IPS-11a (cell line): Measurements from ENCODE around the gene GLRB.
"Not testable (repeated sequence)": the region's sequence is repeated elsewhere in the genome, so short reads cannot be mapped to it uniquely, and the experiment has no call there.

ENCODE experiments used
- H3K4me3 ChIP-seq: one replicate; pipeline ENCODE4 v1.5.1; 2013; ENCODE audit warnings: low read depth, low read length, control low read depth

Gene GLRB

DNA sequence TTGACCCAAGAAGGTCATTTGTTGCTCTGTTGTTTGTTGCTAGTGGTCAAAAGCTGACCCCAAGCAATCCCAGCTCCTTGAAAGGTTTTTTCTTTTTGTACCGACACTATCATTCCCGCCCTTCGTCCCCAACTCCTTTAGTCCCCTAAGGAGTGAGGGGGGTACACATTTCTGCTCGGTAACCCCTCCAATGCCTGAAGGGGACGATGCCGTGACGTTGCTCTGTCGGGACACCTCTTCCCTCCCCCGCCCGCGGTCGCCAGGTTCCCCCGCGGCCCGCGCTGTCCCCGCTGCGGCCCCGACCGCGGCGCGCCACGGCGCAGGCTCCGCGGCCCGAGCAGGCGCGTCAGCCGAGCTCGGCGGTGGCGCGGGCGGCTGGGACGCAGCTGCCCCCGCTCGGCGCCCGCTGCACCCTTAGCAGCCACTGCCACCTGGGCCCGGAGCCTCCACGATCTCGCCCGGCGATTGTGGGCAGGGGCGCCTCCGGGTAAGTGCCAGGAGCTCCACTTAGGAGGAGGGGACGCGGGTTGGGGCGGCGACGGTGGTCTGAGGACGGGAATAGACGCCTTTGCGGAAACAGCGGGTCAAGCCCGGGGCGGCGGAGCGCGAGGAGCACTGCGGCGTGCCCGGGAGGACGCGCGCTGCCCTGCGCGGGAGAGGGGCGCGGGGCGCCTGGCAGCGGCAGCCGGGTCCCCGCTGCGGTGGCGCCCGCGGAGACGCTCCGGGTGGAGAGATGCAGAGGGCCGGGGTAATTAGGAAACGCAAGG is at the start of gene GLRB:
Gene GLRB, plus strand, starts transcription at position 340 of the 767 bp plus-strand sequence. CDS start 1,875 bp downstream, outside the sequence.
- H3K4me3 ChIP-seq: peak within 1 kb of the TSS; percentile 65

DNA sequence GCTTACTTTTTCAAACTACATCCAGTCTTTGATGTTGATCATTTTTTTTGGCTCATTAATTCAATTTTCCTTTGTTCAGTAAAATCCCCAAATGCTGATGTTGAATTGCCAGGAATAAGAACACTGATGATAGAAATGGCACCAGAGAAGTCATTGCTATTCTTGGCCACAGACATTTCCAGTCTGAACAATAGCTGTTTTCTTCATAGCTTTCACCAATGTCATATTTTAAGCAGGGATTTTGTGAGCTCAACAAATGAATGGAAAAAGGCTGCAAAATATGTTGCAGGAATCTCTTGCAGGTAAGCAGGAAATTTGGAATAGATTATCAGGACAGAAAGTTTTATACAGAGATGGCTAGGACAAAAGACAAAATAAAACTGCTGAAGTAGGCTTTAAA is 40.5 kb upstream of the GLRB start:
- H3K4me3 ChIP-seq: no peak overlapping the region

DNA sequence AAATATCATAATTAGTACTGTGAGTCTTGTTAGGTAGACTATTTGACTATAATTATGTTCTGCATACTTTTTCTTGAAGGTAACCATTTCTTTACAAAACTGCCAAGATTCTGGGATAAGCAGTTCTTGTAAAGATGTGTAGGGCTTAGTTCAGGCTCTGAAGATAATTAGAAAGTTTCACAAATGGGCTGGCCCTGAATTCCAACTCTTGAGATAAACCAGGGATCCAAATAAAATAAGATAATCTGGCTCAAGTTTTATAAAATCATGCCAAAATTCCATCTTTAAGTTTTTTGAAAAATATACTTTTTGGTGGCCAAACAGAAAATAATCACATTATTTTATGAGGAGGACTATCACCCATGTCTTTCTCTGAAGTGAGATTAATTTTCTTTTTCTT is 35.5 kb upstream of the GLRB start:
- no peak overlapping the region for H3K4me3 ChIP-seq

DNA sequence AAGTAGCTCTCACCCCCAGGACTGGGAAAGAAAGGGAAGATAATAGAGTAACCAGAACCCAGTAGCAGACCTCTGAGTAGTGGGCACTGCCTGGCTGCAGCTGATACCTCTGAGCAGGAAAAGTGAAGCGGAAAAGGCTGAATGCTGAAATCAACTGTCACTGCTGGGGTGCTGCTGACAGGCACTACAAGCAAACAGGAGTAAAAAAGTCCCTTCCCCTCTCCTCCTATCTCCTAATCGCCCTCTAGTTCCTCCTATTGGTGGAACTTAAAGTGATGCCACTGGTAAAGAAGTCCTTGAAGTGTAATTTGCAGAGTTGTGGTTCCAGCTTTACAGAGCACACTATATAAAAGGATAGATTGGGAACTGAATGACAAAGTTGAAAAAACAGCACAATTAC is 32.8 kb upstream of the GLRB start:
- H3K4me3 ChIP-seq: no peak overlapping the region

DNA sequence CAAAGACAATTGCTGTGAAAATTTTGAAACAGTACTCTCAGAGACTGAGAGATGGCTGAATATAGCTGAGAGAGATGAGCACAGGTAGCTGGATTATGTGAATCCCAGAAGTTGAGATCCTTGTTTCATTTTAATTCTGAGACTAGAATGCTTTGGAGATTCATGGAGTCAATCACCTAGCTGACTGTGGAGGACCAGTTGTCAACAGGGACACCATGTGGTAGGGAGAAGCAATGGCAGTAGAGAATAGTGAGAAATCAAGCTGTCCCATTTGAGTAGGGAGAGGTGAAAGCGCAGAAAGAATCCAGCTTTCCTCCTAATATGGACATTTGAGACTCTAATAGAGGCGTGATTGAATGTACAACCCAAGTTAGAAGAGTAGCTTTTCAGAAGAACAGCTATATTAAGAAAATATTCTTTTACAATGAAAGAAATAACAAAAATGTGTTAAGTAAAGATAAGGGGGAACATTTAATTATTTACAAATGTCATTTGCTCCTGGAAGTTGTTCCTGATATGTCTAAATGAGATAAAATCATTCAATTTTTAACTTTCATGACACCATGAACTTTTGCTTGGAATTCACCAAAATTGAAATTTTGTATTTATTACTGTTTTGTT is 30.3 kb upstream of the GLRB start:
- H3K4me3 ChIP-seq: no peak overlapping the region

DNA sequence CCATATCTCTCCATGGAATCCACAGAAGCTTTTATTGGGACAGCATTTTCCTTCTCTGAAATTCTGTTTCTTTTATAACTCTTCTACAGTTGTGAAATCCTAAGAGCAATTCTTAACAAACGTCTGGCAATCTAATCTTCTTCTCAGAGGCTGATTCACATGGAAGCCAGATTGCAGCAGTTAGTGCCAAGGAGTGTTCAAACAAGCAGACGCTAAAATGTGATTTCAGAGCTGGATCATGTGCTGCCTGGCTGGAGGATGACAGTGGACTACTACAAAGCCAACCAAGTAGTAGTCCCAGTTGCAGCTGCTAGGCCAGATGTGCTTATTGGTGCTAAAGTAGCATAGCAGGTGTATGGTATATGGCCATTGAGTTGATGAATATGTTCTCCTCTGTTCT is 27.7 kb upstream of the GLRB start:
- no peak overlapping the region for H3K4me3 ChIP-seq

DNA sequence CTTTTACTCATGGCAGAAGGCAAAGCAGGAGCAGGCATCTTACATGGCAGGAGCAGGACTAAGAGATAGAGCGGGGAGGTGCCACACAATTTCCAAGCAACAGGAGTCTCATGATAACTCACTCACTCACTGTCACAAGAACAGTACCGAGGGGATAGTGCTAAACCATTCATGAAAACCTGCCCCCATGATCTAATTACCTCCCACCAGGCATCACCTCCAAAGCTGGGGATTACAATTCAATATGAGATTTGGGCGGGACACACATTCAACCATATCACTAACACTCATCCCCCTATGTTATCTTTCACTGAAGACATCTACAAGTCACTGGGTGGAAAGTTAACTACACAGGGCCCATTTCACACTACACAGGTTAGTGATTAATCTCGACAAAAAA is 25.4 kb upstream of the GLRB start:
- H3K4me3 ChIP-seq: no peak overlapping the region

DNA sequence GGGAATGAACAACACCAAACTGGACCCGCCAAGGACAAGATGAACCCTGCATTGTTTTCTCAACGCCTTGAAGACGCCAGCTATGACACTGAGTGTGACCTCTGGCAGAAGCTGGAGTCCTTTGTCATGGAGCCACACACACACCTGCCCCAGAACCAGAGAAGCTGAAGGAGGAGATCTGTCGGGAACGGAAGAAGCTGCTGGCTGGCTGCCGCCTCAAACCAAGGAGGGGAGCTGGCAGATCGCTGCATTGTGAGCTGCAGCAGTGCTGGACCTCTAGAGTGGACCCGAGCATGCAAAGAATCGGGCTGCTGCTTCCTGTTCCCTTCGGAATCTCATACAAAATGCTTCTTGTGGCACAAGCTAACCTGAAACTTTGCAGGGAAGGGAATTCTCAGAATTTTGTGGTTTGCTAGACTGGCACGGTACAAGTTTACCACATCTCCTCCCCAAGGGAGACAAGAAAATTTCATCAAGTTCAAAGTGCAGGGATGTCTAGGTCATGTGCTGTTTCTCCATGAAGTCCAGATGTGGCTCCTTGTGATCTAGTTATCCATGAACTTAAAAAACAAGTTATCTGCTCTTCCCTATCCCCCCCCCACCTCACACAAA is 23.4 kb upstream of the GLRB start:
- H3K4me3 ChIP-seq: no peak overlapping the region

DNA sequence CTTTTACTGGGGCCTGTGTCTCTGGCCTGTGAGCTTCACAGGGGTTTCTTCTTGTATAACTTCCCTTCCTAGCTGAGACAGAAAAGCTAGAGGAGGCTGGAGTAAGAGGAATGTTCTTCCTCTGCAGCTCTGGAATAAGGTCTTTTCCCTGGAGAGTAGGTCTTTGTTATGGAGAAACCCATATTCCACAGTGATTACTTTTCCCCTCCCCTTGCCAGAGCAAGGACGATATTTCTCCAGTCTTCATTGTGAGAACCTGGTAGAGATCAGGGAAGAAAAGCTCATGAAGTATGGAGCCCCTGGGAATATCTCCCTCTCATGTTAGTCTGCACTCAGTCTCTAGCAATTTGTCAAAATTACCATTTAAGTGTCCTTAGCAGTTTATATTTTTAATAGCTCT is 18.7 kb upstream of the GLRB start:
- no peak overlapping the region for H3K4me3 ChIP-seq

DNA sequence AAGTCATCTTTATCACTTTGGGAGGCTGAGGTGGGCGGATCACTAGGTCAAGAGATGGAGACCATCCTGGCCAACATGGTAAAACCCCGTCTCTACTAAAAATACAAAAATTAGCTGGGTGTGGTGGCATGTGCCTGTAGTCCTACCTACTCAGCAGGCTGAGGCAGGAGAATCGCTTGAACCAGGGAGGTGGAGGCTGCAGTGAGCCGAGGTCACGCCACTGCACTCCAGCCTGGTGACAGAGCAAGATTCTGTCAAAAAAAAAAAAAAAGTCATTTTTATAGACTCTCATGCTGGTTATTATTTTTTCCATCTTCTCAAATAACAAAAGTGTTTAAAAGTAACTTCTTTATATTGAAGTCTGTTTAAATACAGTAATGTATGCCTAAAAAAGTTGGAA is 17.1 kb upstream of the GLRB start:
- not testable (repeated sequence) for H3K4me3 ChIP-seq

DNA sequence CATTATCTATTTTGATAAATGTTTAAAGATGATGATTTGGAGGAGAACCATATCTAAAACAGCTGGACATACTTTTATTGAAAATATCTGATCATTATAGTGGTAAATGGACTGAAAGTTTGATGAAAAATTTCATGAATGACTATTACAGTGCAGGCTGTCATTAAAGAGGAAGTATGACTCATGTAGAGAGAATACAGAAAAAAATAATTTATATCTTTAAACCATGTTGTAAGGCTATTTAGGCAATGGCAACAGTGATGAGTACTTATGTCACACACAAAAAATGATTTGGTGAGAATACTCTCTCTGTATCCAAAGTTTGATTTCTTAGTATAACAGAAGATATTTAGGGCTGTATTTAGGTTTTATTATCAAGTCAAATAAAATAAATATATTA is 3.9 kb upstream of the GLRB start:
- H3K4me3 ChIP-seq: no peak overlapping the region

DNA sequence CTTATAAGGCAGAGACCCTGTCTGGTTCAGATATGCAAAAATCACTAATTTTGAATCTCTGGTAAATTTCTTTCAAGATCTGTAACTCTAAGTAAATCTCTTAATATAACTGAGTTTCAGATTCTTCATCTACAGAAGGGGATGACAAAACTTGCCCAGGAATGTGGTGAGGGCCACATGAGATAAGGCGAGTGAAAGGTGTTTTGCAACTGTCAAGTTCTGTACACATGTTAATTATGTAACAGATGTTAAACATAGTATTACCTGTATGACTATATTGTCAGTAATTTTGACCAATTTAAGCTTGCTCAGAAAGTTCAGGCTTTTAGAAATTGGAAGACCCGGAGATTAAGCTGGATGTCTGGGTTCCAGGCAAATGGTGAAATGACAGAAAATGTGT is 549 bp upstream of the GLRB start:
- H3K4me3 ChIP-seq: peak overlapping the region; percentile 65

DNA sequence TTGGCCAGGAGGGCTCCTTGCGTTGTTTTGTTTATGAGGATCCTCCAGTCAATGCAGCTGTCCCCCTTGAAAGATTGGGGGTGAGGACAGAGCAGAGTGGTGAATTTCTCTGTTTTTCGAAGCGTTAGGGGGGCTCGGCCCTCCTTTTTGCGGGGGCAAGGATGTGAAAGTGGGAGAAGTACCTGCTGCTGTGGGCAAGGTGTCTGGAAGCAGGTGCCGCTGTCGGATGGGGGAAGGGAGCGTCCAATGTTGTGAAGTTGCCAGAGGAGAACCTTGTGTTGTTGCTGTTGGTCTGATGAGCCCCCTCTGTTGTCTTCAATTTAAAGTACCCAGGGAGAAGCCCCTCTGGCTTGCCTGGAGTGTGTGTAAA is 613 bp downstream of the GLRB start:
- peak overlapping the region; percentile 65 for H3K4me3 ChIP-seq

DNA sequence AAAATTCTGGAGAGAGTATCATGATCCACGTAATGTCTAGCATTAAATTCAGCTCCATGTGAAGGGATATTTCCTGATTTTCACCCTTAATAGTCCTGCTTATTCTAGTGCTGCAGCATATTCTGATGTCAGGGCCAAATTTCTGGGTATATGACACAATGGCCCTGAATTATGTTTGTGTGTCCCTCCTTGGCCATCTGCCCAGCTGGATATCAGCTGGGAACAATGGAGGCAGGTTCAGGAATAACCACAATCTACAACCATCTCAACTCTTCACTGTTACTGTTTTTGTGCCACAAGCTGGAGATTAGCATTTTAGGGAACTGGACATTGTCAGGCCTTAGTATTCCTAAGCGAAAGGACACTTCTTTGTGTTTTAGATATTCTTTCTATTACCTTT is 3.5 kb downstream of the GLRB start:
- H3K4me3 ChIP-seq: no peak overlapping the region

DNA sequence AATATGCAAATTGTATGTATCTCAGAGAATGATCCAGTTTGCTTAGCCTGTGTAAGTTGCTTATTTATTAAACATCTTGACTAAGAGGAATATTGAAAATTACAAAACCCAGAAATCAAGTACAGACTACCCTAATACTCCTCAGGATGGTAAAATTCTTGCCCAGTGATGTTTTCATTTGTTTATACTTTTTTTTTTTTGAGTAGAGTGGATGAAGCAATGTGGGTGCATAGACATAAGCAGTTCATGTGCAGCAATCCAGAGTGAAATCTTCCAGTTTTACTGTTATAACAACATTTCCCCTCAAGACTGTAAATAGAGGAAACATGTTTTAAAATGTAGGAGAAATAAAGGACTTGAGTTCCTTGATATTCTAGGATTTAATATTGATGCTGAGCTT is 4.7 kb downstream of the GLRB start:
- H3K4me3 ChIP-seq: no peak overlapping the region

DNA sequence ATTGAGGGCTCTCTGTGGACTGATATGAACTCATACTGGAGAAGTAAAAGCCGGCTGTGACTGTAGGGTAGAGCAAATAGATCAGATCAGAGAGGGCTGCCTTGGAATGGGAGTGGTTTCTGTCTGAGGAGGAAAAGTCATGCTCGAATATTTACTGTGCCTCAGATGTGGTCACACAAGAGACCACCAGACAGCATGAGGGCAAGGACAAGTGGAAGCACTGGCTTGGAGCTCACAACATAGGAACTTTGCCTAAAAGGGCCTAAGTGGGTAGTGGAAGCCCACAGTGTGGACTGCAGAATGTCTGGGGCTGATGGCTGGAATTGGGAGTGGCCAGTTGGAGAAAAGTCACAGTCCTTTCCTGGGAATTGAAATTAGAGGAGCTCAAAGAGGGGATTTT is 19.8 kb downstream of the GLRB start:
- H3K4me3 ChIP-seq: no peak overlapping the region

DNA sequence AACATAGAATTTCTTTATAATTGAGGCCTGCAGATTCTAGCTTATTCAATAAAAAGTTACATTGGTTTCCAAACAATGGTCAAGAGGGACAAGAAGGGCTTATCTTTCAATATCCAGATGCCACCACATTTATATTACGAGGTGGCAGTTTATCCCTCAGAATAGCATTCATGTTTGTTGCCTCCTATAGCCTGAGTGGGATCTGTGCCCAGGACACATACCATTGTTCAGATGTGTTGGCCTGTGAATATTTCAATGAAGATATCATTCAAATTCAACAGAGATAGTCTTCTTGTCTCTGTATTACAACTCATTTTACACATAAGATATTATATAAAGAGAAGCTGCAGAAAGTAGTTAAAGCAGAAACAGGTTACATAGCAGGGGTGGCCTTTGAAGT is 20.5 kb downstream of the GLRB start:
- no peak overlapping the region for H3K4me3 ChIP-seq

DNA sequence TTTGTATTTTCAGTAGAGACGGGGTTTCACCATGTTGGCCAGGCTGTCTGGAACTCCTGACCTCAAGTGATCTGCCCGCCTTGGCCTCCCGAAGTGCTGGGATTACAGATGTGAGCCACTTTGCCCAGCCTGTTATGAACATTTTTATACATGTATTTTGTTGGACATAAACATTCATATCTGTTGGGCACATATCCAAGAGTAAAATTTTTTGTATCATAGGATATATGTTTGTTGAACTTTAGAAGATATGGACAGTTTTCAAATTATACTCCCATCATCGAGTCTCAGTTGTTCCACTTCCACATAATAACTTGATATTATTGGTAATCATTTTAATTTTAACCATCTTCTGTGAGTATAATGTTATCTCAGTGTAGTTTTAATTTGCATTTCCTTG is 23.6 kb downstream of the GLRB start:
- H3K4me3 ChIP-seq: no peak overlapping the region

DNA sequence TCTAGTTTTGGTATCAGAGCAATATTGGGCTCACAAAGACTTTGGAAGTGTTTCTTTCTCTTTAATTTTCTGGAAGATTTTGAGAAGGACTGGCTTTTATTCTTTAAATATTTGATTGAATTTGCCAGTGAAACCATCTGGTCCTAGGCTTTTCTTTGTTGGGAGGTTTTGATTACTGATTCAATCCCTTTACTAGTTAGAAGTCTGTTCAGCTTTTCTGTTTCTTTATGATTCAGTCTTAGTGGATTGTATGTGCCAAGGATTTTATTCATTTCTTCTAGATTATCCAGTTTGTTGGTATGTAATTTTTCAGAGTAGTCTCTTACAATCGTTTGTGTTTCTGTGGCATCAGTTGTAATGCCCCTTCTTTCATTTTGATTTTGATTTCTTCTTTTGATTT is 28.6 kb downstream of the GLRB start:
- no peak overlapping the region for H3K4me3 ChIP-seq

DNA sequence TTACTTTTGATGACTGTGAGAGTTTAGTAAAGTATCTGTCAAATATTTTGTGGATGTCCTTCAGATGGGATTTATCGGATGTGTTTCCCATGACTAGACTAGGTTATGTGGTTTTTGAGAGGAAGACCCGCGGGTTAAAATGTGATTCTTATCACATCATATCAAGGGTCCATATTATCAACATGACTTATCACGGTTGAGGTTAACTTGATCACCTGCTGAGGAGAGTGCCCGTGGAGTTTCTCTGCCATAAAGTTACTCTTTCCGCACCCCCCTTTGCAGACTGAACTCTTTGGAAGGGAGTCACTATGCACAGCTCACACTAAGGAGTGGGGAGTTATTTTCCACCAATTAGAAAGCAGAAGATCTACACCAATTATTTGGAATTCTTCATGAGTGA is 38.7 kb downstream of the GLRB start:
- no peak overlapping the region for H3K4me3 ChIP-seq

DNA sequence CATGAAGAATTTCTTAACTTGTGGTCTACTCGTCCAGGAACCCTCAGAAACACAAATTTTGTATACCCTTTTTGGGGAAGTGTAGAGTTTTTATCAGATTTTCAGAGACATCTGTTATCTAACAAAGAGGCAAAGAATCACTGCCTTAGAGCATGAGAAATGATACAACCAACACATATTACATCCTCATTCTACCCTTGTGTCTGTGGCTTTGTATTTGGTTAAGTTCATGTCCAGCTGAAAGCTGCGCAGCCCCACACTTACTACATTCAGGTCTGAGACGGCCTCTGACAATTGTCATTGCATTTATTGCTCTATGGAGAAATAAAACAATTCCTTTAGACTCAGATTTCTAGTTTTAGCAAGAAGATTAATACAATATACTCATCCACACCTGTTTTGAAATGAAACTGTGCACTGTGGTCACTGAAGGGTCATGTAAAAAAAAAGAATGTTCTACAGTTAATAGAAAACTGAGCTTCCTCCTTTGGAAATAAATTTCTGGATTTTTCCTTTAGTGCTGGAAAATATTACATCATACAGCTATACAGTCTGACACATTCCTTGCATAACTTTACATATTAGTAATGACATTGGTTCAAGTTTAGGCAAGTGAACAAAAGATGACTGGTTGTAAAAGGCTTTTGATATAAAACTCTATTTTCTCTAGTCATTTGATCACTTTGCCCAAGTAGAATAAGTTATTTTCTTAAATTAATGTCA is 39.8 kb downstream of the GLRB start:
- no peak overlapping the region for H3K4me3 ChIP-seq

DNA sequence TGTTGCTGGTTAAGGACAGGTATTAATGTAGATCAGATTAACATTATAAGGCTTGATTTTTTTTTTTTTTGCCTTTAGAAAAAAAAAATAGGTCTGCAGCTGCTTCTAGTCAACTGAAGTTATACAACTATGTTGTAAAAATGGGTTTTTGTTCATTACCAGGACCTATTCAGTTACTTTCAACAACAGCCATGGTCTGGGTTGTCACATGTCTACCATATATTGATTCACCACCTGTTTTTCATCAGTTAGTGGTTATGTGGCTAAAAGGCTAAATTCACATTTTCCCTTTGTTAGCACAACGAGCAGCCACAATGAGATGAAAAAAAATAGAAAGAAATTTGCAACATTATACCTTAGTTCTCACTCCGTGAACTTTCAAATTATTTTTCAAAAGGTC is 45.5 kb downstream of the GLRB start:
- no peak overlapping the region for H3K4me3 ChIP-seq
